Prostate gland (tissue), 2 donors: Measurements from ENCODE around the gene C11orf21. TPM values are rescaled to one million over a fixed set of nuclear protein-coding genes. Genes with fewer than 3 reads are reported as not detected.

ENCODE experiments used
- DNase-seq: peaks from one replicate; pipeline ENCODE4 v3.0.0-alpha.2; 2019; ENCODE audit warnings: low spot score
- H3K27ac ChIP-seq, 2 donors: fragments of 200-600 bp; sonication (generic); 2 replicates each; pipeline ENCODE4 v1.5.1; 2017 to 2019
- H3K27me3 ChIP-seq: fragments of 200-600 bp; sonication (generic); replicated peaks from 2 replicates; pipeline ENCODE4 v1.5.1; 2019; ENCODE audit not compliant: insufficient read depth
- H3K36me3 ChIP-seq, 2 donors: fragments of 200-600 bp; sonication (generic); 1 replicate in 1 of 2; 2 replicates in 1 of 2; pipeline versions ENCODE4 v1.5.1 to v1.8.1; 2017 to 2019
- H3K4me1 ChIP-seq: fragments of 200-600 bp; sonication (generic); replicated peaks from 2 replicates; pipeline ENCODE4 v1.5.1; 2019
- H3K4me3 ChIP-seq, 2 donors: fragments of 200-600 bp; sonication (generic); 2 replicates each; pipeline ENCODE4 v1.5.1; 2017 to 2019
- H3K9me3 ChIP-seq: fragments of 200-600 bp; sonication (generic); 2 replicates; pipeline ENCODE4 v1.5.1; 2017
- POLR2A ChIP-seq: fragments of 450-650 bp; IDR thresholded peaks from one replicate; pipeline ENCODE4 v1.6.1; 2016; ENCODE audit warnings: antibody characterized with exemption, mild to moderate bottlenecking
- POLR2AphosphoS5 ChIP-seq: sonication (generic); formaldehyde crosslinking; IDR thresholded peaks from one replicate; pipeline ENCODE4 v1.6.1; 2017; ENCODE audit warnings: antibody characterized with exemption
- WGBS: methylation state at CpG from one replicate; pipeline ENCODE4 v1.1.5; 2018; 5-methylcytosine and 5-hydroxymethylcytosine counted together
- intact Hi-C: fragments of 100-400 bp; cut with DNase I; formaldehyde crosslinking; loops from one replicate; pipeline ENCODE4 v1.14.2; 2022
- total RNA-seq, 2 donors: library from RNA; depleted of rRNA; stranded (reverse); fragments of >200 nt; gene quantifications; one replicate each; pipeline ENCODE4 v1.1.0, GENCODE V29; 2016
- TF ChIP-seq, protein P1 (sequence below), 4 experiments: fragments of 200-600 bp in 2 of 4; fragments of 450-650 bp in 2 of 4; sonication (generic) in 2 of 4; IDR thresholded peaks; 1 replicate in 3 of 4; 2 replicates in 1 of 4; pipeline ENCODE4 v1.5.1; 2016 to 2019; ENCODE audit warnings: antibody characterized with exemption in 4 of 4, mild to moderate bottlenecking in 2 of 4, moderate library complexity in 2 of 4

C11orf21 gene
- total RNA-seq, 2 donors from 2014 or later: 0.85 TPM; not detected in 1

DNA sequence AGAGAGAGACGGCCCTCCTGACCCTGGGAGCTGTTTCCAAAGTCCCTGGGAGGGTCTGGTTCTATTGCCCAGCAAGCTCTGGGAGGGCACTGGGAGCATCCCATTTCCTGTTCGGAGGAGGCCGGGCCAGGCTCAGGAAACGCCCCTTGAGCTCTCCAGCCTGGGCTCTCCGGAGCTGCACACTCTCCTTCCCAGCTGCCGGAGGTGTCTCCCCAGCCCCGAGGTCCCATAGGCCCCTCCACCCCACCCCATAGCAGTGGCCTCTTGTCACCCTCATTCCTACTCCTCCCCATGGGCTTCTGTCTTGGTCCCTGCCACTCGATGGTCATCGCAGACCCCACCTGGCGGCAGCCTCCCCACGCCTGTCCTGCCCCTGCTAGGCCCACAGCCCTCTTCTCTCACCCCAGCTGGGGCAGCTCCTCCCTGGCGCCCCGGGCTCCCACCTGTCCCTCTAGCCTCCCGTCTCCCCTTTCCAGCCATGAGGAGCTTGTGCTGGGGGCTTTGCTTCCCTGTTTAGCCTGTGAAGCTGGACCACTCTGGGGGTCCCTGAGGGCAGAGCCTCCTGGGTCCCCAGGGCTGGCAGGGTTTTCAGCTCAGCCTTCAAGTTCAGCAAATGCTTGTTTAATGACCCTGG is 2.9 kb upstream of the C11orf21 start:
- Histone ChIP-seq H3K4me3 (no peak overlapping the region), H3K36me3 (no peaks in the 10 kb centered on the region), H3K9me3 (no peaks in the 10 kb centered on the region), H3K27ac (peak overlapping the region in 1 of 2 donors; percentile 19), H3K4me1 (no peaks in the 10 kb centered on the region), H3K27me3 (no peaks in the 10 kb centered on the region)
- WGBS: 73% methylated on average over 12 of the region's 14 CpGs
- TF ChIP-seq POLR2A (no peak), POLR2AphosphoS5 (no peak)
- TF ChIP-seq, protein P1, sequence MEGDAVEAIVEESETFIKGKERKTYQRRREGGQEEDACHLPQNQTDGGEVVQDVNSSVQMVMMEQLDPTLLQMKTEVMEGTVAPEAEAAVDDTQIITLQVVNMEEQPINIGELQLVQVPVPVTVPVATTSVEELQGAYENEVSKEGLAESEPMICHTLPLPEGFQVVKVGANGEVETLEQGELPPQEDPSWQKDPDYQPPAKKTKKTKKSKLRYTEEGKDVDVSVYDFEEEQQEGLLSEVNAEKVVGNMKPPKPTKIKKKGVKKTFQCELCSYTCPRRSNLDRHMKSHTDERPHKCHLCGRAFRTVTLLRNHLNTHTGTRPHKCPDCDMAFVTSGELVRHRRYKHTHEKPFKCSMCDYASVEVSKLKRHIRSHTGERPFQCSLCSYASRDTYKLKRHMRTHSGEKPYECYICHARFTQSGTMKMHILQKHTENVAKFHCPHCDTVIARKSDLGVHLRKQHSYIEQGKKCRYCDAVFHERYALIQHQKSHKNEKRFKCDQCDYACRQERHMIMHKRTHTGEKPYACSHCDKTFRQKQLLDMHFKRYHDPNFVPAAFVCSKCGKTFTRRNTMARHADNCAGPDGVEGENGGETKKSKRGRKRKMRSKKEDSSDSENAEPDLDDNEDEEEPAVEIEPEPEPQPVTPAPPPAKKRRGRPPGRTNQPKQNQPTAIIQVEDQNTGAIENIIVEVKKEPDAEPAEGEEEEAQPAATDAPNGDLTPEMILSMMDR (IDR thresholded peaks at IDR 0.05): no peak
- intact Hi-C loops: loop anchor here (1.0 to 5.0 kb wide), 5 partner anchors 98 to 583 kb away; partner anchors contain the start of genes CDKN1C and TSSC4
- no peak for DNase-seq

DNA sequence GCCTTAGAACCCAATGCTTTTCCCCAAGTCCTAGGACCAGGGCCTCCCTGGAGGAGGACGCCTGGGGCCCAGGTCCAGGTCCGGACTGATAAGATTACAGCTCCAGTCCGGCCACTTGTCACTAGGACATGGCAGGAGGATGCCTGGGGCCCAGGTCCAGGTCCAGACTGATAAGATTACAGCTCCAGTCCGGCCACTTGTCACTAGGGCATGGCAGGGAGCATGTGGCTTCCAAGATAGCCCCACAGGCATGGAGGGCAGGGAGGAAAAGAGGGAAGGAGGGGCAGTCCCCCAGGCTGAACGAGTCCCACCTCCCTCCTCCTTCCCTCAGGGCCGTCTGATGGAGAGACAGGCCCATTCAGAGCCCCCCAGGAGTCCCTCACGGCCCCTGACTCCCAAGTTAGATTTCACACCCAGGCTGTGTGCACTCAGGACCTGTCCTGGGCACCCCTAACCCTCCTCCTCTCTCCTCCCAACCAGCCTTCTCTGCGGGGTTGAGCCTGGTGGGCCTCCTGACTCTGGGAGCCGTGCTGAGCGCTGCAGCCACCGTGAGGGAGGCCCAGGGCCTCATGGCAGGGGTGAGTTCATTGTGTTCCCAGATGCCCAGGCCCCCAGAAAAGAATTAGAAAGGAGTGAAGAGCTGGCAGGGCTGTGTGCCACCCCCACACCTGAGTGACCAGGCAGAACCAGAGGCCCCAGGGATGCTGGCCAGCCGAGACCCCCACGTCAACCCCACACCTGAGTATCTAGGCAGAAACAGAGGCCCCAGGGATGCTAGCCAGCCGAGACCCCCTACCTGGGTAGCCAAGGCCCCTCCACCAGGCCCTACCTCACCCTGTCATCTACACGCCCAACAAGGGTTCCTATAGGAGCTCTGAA is 2.1 kb upstream of the C11orf21 start:
- Histone ChIP-seq H3K36me3 (no peaks in the 10 kb centered on the region), H3K4me1 (no peaks in the 10 kb centered on the region), H3K27ac (no peak overlapping the region), H3K9me3 (no peaks in the 10 kb centered on the region), H3K4me3 (no peak overlapping the region), H3K27me3 (no peaks in the 10 kb centered on the region)
- WGBS: 72% methylated on average over 12 of the region's 15 CpGs
- DNase-seq: no peak
- TF ChIP-seq, protein P1 (IDR thresholded peaks at IDR 0.05): no peak
- TF ChIP-seq POLR2A (no peak), POLR2AphosphoS5 (no peak)
- intact Hi-C loops: loop anchor here (5.0 kb wide), 1 partner anchor 112 kb away; no protein-coding TSS in a partner anchor

DNA sequence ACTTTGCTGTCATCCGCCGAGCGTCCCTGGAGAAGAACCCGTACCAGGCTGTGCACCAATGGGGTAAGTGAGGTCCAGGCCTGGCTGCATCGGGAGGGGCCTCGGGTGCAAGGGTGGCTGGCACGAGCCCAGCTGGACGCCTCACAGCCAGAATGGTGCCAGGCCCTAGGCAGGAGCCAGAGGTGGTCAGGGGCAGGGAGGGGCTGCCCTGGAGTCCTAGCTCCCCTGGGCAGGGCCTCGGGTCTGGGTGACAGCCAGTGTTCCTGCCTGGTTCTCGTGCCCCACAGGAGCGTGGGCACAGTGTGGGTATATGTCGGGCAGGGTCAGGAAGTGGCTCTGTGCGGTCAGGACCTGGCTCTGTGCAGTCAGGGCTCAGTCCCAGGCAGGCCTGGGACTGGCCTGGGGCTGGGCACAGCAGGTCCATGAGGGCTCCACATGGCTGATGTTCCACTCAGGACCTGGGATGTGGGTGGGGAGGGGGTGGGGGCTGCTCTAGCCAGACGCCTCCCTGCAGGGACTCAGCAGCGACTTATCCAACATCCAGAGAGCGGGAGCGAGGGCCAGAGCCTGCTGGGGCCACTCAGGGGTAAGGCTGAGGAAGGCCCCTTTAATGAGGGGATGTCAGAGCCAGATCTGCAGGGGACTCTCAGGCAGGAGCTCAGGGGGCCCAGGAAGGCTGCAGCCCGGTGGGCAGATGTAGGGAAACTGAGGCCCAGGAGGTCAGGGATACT is 1.3 kb upstream of the C11orf21 start:
- no peak overlapping the region for H3K4me3 ChIP-seq
- no peak overlapping the region for H3K27ac ChIP-seq
- WGBS: 61% methylated on average over 18 of the region's 18 CpGs
- TF ChIP-seq, protein P1 (IDR thresholded peaks at IDR 0.05): no peak
- no peak for TF ChIP-seq POLR2AphosphoS5
- no peak for TF ChIP-seq POLR2A
- no peak for DNase-seq
- intact Hi-C loops: loop anchor here (5.0 kb wide), 1 partner anchor 111 kb away; no protein-coding TSS in a partner anchor
- H3K4me1 ChIP-seq: no peaks in the 10 kb centered on the region
- no peaks in the 10 kb centered on the region for H3K27me3 ChIP-seq
- H3K36me3 ChIP-seq: no peaks in the 10 kb centered on the region
- no peaks in the 10 kb centered on the region for H3K9me3 ChIP-seq

DNA sequence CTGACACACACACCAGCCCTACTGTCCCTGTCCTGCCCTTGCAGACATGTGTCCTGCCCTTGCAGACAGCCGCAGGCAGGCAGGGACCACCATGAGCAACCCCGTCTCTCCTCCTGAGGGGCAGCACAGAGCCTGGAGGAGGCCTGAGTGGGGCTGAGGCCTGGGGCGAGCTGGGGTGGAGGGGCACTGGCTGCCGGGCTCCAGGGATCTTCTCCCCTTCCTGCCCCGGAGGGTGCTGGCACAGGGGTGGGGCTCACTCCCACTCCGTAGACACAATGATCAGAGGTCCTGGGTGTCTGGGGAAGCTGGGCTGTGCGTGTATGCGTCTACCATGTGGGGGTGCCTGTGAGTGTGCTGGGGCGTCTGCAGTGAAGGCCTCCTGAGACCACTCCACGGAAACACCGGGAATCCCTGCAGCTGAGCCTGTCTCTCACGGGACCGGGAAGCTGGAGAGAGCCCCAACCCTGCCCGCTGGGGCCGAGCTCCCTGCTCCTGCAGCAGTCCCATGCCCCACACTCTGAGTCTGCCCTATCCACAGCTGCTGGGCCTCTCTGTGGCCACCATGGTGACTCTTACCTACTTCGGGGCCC is 683 bp upstream of the C11orf21 start:
- H3K27ac ChIP-seq: no peak overlapping the region

More for the DNA sequence above, 683 bp upstream of the C11orf21 start:
- Histone ChIP-seq H3K36me3 (no peaks in the 10 kb centered on the region), H3K4me1 (no peaks in the 10 kb centered on the region), H3K9me3 (no peaks in the 10 kb centered on the region), H3K27me3 (no peaks in the 10 kb centered on the region), H3K4me3 (no peak overlapping the region)
- DNase-seq: no peak
- no peak for TF ChIP-seq POLR2A
- TF ChIP-seq POLR2AphosphoS5: no peak
- TF ChIP-seq, protein P1 (IDR thresholded peaks at IDR 0.05): no peak
- intact Hi-C loops: loop anchor here (5.0 kb wide), 1 partner anchor 110 kb away; no protein-coding TSS in a partner anchor
- 83% methylated on average over 1 of the region's 16 CpGs for WGBS
